Measurements from ENCODE around the gene TRAPPC1. TPM values are rescaled to one million over a fixed set of nuclear protein-coding genes. Genes with fewer than 3 reads are reported as not detected.

Gene TRAPPC1
- total and polyA plus RNA-seq, 2 of the 8 experiments (the other 6 are each of a cell fraction or from before 2014, with no cell fraction given): 114 to 170 TPM

DNA sequence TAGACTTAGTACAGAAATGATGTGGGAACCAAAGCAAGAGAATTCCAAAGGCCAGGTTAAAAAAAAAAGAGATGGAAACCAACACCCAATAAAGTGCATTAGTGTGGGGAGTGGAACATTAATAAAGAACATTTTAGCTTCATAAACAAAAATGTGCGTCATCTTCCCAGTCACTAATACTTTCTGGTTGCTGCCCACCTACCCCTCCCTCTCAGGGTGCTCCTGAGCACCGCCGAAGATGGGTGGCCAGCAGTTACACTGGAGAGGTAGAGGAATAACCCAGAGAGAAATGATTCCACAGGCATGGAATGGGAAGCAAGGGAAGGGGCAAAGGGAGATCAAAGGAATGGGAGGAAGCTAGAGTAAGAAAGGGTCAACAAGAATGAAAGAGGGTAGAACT lies 49.1 kb downstream of the TRAPPC1 start:
- Histone ChIP-seq H4K5ac (ENCODE audit: insufficient read length, low read depth, low read length) (no peak overlapping the region), H3K18ac (ENCODE audit: extremely low read depth, low read length) (no peak overlapping the region), H3K23me2 (ENCODE audit: low read depth, low read length) (peaks cover 18% of the 10 kb centered on the region; the same call in 1 of the 2 replicates), H2BK20ac (ENCODE audit: low read length) (no peak overlapping the region), H3K9ac (replicated peaks in 1 of 4; ENCODE audit: extremely low read depth in 1 of 4, low read depth in 3 of 4, low read length in 3 of 4) (no peak overlapping the region), H3K4me1 (replicated peaks in 1 of 4; ENCODE audit: control insufficient read depth in 3 of 4, insufficient read depth in 4 of 4, low read length in 3 of 4) (peaks cover 0 to 10% (median 4%) of the 10 kb centered on the region in 4 experiments; a peak in 5 of 7 replicates), H3K27me3 (replicated peaks in 1 of 4; ENCODE audit: control insufficient read depth in 3 of 4, extremely low read depth in 1 of 4, insufficient read depth in 3 of 4, low read length in 3 of 4) (peaks cover 0 to 10% (median 3%) of the 10 kb centered on the region in 4 experiments; a peak in 3 of 7 replicates), H4K91ac (replicated peaks; ENCODE audit: insufficient read length, low read length) (no peak overlapping the region), H3K9me3 (ENCODE audit: insufficient read depth in 2 of 2, low read depth in 1 of 2, low read length in 1 of 2) (no peaks in the 10 kb centered on the region), H3K23ac (ENCODE audit: insufficient read length) (no peak overlapping the region), H2BK12ac (ENCODE audit: low read depth, low read length) (no peak overlapping the region), H2AFZ (ENCODE audit: low read length) (no peak overlapping the region), H3K14ac (ENCODE audit: insufficient read length) (no peak overlapping the region), H3K79me1 (ENCODE audit: low read depth, low read length) (no peaks in the 10 kb centered on the region), H3K27ac (ENCODE audit: low read depth, low read length) (no peak overlapping the region), H3K4me2 (ENCODE audit: insufficient read depth in 1 of 2, low read depth in 2 of 2, low read length in 2 of 2) (no peak overlapping the region), H3K36me3 (ENCODE audit: control insufficient read depth in 2 of 4, insufficient read depth in 4 of 4, low read length in 3 of 4) (peaks cover 3 to 10% (median 5%) of the 10 kb centered on the region in 4 experiments; a peak in 5 of 8 replicates), H2BK120ac (replicated peaks; ENCODE audit: low read depth, low read length) (no peak overlapping the region), H2AK5ac (ENCODE audit: low read depth, low read length) (no peak overlapping the region), H2BK15ac (ENCODE audit: low read length) (no peak overlapping the region), H3K4ac (replicated peaks; ENCODE audit: insufficient read length, low read depth, low read length) (no peak overlapping the region), H3K79me2 (ENCODE audit: control insufficient read depth in 1 of 2, insufficient read depth in 2 of 2, low read length in 2 of 2) (no peaks in the 10 kb centered on the region), H4K8ac (ENCODE audit: extremely low read depth, insufficient read depth, low read length) (no peak overlapping the region), H4K20me1 (replicated peaks in 1 of 2; ENCODE audit: control insufficient read depth in 1 of 2, insufficient read depth in 2 of 2, low read length in 2 of 2) (no peaks in the 10 kb centered on the region), H3K4me3 (ENCODE audit: extremely low read depth in 1 of 4, insufficient read depth in 2 of 4, low read depth in 3 of 4, low read length in 4 of 4) (no peak overlapping the region), H3K56ac (replicated peaks; ENCODE audit: insufficient read length, low read depth, low read length) (no peak overlapping the region), H2BK5ac (ENCODE audit: low read depth, low read length) (no peak overlapping the region)
- DNase-seq (ENCODE audit: low read depth in 1 of 2, low spot score in 2 of 2) (no peak), FAIRE-seq (no peak)
- ChIA-PET CTCF (ENCODE audit: partially characterized antibody) (interaction anchor here (0.6 to 1.3 kb wide), 6 partner anchors 12 to 240 kb away, joined by 3 to 5 read pairs (median 3); no protein-coding TSS in a partner anchor), POLR2A (ENCODE audit: partially characterized antibody) (interaction anchor here (1.0 to 1.3 kb wide), 2 partner anchors 25 to 196 kb away, joined by 4 read pairs; partner anchors contain the start of gene NAA38)
- 89% methylated on average over 3 of the region's 3 CpGs; no CpG with 5 or more reads in 1 of the 2 experiments for WGBS, 2 experiments (ENCODE audit: extremely low coverage in 1 of 2, insufficient coverage in 1 of 2, insufficient read length in 1 of 2, insufficient replicate concordance in 2 of 2, low coverage in 1 of 2, low lambda C conversion rate in 2 of 2, missing lambda C conversion rate in 1 of 2)
- TF ChIP-seq, protein P1, sequence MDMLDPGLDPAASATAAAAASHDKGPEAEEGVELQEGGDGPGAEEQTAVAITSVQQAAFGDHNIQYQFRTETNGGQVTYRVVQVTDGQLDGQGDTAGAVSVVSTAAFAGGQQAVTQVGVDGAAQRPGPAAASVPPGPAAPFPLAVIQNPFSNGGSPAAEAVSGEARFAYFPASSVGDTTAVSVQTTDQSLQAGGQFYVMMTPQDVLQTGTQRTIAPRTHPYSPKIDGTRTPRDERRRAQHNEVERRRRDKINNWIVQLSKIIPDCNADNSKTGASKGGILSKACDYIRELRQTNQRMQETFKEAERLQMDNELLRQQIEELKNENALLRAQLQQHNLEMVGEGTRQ (IDR thresholded peaks at IDR 0.05; ENCODE audit: low read length): no peak
- TF ChIP-seq RXRA (IDR thresholded peaks at IDR 0.05; ENCODE audit: insufficient read depth, low read depth, low read length) (no peak), SP4 (IDR thresholded peaks at IDR 0.05; ENCODE audit: low read length) (no peak), EZH2 (IDR thresholded peaks at IDR 0.05; ENCODE audit: low read depth, low read length, severe bottlenecking) (no peak), FOSL1 (IDR thresholded peaks at IDR 0.05; ENCODE audit: insufficient read depth, low read depth, low read length) (no peak), CBX8 (IDR thresholded peaks at IDR 0.05; ENCODE audit: borderline replicate concordance, low read depth, low read length) (no peak), CHD2 (IDR thresholded peaks at IDR 0.05; ENCODE audit: low read length) (no peak), SP1 (IDR thresholded peaks at IDR 0.05; ENCODE audit: low read depth, low read length) (no peak), TEAD4 (IDR thresholded peaks at IDR 0.05; ENCODE audit: low read depth, low read length) (no peak), CBX5 (IDR thresholded peaks at IDR 0.05; ENCODE audit: low read depth, low read length) (no peak), JUND (IDR thresholded peaks at IDR 0.05; ENCODE audit: low read length) (no peak), GABPA (IDR thresholded peaks at IDR 0.05; ENCODE audit: borderline replicate concordance, insufficient read depth, low read length) (no peak), EP300 (IDR thresholded peaks at IDR 0.05; ENCODE audit: borderline replicate concordance in 1 of 2, low read depth in 2 of 2, low read length in 2 of 2) (no peak)
